ENCODE data around the gene ELP2. TPM values are rescaled to one million over a fixed set of nuclear protein-coding genes. Genes with fewer than 3 reads are reported as not detected.

The ELP2 gene
- total and polyA plus RNA-seq, 9 of the 15 experiments (the other 6 are each of a cell fraction or from before 2014, with no cell fraction given), result 76.8 to 192 (median 140) TPM

DNA sequence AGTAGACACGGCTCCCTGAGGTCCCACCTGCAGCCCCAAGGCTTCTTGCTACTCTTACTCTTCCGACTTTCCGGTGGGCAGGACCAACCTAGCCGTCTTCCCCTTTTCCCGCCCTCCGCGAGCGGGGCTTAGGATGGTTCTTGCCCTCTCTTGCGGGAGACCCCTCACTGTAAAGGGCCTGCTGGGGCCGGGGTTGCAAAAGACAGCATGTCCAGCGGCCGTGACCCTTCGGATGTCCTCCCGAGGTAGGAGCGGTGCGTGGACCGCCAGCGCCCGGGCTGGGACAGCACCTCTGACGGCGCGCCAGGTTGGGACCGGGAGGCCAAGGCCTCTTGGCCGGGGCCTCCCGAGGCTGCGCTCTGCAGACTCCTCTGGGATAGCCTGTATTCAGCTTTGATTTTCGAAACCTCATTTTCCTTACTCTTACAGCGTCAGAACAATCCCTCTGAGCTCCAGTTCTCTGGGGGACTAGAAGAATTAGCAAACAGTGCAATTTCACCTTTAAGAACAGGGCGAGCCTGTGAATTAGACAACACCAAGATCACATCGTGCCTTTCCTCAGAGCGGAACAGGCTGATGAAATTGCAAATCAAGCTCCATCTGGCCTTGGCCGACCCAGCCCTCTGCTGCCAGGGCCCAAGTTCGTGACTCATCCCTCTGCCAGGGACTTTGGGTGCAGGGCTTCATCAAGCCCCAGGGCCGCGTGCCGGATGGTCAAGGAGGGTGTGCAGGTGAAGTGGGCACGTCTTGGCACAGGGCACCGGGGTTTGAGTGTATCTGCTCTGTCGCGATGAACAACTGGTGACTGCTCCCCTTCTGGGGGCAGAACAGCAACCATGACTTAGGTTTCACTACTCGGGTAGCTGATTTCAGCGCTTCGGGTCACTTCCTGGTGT lies 58.4 kb downstream of the ELP2 start (continued):
- TF ChIP-seq, protein P1, sequence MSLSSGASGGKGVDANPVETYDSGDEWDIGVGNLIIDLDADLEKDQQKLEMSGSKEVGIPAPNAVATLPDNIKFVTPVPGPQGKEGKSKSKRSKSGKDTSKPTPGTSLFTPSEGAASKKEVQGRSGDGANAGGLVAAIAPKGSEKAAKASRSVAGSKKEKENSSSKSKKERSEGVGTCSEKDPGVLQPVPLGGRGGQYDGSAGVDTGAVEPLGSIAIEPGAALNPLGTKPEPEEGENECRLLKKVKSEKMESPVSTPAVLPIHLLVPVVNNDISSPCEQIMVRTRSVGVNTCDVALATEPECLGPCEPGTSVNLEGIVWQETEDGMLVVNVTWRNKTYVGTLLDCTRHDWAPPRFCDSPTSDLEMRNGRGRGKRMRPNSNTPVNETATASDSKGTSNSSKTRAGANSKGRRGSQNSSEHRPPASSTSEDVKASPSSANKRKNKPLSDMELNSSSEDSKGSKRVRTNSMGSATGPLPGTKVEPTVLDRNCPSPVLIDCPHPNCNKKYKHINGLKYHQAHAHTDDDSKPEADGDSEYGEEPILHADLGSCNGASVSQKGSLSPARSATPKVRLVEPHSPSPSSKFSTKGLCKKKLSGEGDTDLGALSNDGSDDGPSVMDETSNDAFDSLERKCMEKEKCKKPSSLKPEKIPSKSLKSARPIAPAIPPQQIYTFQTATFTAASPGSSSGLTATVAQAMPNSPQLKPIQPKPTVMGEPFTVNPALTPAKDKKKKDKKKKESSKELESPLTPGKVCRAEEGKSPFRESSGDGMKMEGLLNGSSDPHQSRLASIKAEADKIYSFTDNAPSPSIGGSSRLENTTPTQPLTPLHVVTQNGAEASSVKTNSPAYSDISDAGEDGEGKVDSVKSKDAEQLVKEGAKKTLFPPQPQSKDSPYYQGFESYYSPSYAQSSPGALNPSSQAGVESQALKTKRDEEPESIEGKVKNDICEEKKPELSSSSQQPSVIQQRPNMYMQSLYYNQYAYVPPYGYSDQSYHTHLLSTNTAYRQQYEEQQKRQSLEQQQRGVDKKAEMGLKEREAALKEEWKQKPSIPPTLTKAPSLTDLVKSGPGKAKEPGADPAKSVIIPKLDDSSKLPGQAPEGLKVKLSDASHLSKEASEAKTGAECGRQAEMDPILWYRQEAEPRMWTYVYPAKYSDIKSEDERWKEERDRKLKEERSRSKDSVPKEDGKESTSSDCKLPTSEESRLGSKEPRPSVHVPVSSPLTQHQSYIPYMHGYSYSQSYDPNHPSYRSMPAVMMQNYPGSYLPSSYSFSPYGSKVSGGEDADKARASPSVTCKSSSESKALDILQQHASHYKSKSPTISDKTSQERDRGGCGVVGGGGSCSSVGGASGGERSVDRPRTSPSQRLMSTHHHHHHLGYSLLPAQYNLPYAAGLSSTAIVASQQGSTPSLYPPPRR (CRISPR knock-in tag; IDR thresholded peaks at IDR 0.05; ENCODE audit: borderline replicate concordance), result no peak
- TF ChIP-seq ZNF24 (IDR thresholded peaks at IDR 0.05), result no peak
- no peak for TF ChIP-seq NFATC3 (IDR thresholded peaks at IDR 0.05)
- TF ChIP-seq BRCA1 (IDR thresholded peaks at IDR 0.05), result no peak
- no peak; the same call in 1 of the 2 replicates for TF ChIP-seq BRCA1 (CRISPR knock-in tag; IDR thresholded peaks at IDR 0.05)
- 0 out of 2 replicates have a peak, but pooled peaks have one; percentile 18 for TF ChIP-seq JUNB (CRISPR knock-in tag; conservative IDR thresholded peaks at IDR 0.05)
- TF ChIP-seq, protein P2, sequence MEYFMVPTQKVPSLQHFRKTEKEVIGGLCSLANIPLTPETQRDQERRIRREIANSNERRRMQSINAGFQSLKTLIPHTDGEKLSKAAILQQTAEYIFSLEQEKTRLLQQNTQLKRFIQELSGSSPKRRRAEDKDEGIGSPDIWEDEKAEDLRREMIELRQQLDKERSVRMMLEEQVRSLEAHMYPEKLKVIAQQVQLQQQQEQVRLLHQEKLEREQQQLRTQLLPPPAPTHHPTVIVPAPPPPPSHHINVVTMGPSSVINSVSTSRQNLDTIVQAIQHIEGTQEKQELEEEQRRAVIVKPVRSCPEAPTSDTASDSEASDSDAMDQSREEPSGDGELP (CRISPR knock-in tag; IDR thresholded peaks at IDR 0.05; ENCODE audit: borderline replicate concordance), result 0 out of 2 replicates have a peak, but pooled peaks have one; percentile 17
- no peak for TF ChIP-seq TCF3 (CRISPR knock-in tag; IDR thresholded peaks at IDR 0.05)
- no peak for TF ChIP-seq RHOXF2B (CRISPR knock-in tag; conservative IDR thresholded peaks at IDR 0.05)
- peak; percentile 67 for TF ChIP-seq EP400 (IDR thresholded peaks at IDR 0.05)
- TF ChIP-seq POLR3A (IDR thresholded peaks at IDR 0.05; ENCODE audit: borderline replicate concordance, extremely low read depth, insufficient read depth, insufficient read length), result no peak
- TF ChIP-seq MAZ (CRISPR knock-in tag; conservative IDR thresholded peaks at IDR 0.05 in 1 of 2, IDR thresholded peaks at IDR 0.05 in 1 of 2), result 0 out of 4 replicates have a peak, but pooled peaks of 1 of the 2 experiments have one; percentile 43
- no peak for TF ChIP-seq PHTF2 (CRISPR knock-in tag; IDR thresholded peaks at IDR 0.05)
- no peak for TF ChIP-seq HEY1 (CRISPR knock-in tag; IDR thresholded peaks at IDR 0.05; ENCODE audit: borderline replicate concordance)
- no peak for TF ChIP-seq PYGO2 (tag; IDR thresholded peaks at IDR 0.05)
- no peak for TF ChIP-seq ZNF263 (CRISPR knock-in tag; IDR thresholded peaks at IDR 0.05; ENCODE audit: borderline replicate concordance)
- no peak for TF ChIP-seq RBBP5 (IDR thresholded peaks at IDR 0.05; ENCODE audit: borderline replicate concordance, insufficient read depth, low read length, poor library complexity, severe bottlenecking)
- no peak for TF ChIP-seq HNRNPUL1 (IDR thresholded peaks at IDR 0.05; ENCODE audit: low read length)
- TF ChIP-seq E2F3 (CRISPR knock-in tag; IDR thresholded peaks at IDR 0.05), result peak; percentile 16; the same call in 1 of the 2 replicates
- TF ChIP-seq, protein P3, sequence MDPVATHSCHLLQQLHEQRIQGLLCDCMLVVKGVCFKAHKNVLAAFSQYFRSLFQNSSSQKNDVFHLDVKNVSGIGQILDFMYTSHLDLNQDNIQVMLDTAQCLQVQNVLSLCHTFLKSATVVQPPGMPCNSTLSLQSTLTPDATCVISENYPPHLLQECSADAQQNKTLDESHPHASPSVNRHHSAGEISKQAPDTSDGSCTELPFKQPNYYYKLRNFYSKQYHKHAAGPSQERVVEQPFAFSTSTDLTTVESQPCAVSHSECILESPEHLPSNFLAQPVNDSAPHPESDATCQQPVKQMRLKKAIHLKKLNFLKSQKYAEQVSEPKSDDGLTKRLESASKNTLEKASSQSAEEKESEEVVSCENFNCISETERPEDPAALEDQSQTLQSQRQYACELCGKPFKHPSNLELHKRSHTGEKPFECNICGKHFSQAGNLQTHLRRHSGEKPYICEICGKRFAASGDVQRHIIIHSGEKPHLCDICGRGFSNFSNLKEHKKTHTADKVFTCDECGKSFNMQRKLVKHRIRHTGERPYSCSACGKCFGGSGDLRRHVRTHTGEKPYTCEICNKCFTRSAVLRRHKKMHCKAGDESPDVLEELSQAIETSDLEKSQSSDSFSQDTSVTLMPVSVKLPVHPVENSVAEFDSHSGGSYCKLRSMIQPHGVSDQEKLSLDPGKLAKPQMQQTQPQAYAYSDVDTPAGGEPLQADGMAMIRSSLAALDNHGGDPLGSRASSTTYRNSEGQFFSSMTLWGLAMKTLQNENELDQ (CRISPR knock-in tag; IDR thresholded peaks at IDR 0.05; ENCODE audit: borderline replicate concordance), result no peak

Measured in K562 (cell line).